HTR-8/SVneo (cell line): ENCODE measurements around the gene RAB33B.
"Not testable (repeated sequence)": the region's sequence is repeated elsewhere in the genome, so short reads cannot be mapped to it uniquely, and the experiment has no call there.

Source experiments
- DNase-seq: peaks from one replicate; pipeline ENCODE4 v3.0.0; 2011; ENCODE audit warnings: low spot score, mixed read lengths; ENCODE audit not compliant: insufficient read length
- FAIRE-seq: peaks from 2 replicates; lab custom pipeline; 2011; peaks lifted over from hg19 to GRCh38; lab: Jason Lieb, UNC

RAB33B gene

GRCh38 chr4:139454111-139455045 is at the start of gene RAB33B:
TSS of gene RAB33B (plus strand) at chr4:139454121. CDS start at chr4:139454196, 75 bp downstream.
- FAIRE-seq: no peak
- DNase-seq: peak; percentile 83

- FAIRE-seq (no peak), DNase-seq (no peak)
Observed at GRCh38 chr4:139410312-139410711, 43.6 kb upstream of the RAB33B start.

DNA sequence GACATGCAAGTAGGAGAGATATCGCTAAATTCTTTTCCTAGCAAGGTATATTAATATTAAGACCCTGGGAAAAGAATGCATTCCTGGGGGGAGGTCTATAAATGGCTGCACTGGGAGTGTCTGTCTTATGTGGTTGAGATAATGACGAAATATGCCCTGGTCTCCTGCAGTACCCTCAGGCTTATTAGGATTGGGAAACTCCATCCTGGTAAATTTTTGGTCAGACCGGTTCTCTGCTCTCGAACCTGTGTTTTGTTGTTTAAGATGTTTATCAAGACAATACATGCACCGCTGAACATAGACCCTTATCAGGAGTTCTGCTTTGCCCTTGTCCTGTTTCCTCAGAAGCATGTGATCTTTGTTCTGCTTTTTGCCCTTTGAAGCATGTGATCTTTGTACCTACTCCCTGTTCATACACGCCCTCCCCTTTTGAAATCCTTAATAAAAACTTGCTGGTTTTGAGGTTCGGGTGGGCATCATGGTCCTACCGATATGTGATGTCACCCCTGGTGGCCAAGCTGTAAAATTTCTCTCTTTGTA is 39.2 kb upstream of the RAB33B start:
- not testable (repeated sequence) for DNase-seq, FAIRE-seq

- DNase-seq (peak; percentile 37), FAIRE-seq (no peak)
Observed at GRCh38 chr4:139416073-139416673, 37.7 kb upstream of the RAB33B start.

DNA sequence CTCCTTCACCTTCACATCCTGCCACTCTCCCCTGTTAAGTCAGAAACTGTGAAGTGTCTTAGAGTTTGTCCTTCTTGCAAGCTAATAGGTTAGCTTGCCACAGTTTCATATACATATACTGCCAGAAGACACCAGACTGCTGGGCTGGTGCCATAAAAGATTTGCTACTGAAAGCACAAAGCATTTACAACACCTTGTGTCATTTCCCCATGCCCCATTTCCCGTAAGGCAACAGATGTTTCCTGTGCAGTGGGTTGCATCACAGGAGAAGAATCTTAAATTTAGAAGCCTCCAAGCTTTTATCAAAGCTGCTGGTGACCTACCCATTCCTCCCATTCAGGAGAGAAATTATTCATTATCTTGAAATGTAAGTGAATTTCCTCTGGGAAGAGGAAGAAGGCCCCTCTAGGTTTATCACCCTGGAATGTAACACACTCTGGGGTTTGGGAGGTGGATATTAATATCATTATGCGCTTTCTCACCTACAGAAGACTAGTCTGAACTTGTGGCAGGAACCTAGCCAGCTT is 34.5 kb upstream of the RAB33B start:
- DNase-seq (no peak), FAIRE-seq (no peak)

DNA sequence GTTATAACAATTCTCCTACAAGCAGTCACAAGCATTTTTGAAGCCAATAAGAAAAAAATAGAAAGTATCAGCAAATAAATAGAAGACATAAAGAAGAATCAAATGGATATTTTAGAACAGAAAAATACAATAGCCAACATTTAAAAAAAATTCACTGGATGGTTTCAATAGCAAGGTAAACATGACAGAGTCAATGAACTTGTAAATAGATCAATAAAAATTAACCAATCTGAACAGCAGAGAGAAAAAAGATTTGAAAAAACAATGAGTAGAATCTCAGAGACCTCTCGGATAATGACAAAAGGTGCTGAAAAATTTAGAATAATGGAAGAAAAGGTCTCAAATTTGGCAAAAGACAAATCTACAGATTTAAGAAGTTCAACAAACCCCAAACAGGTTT is 33.3 kb upstream of the RAB33B start:
- DNase-seq: no peak
- FAIRE-seq: no peak

- FAIRE-seq: no peak
- DNase-seq: no peak
Observed at GRCh38 chr4:139436122-139436521, 17.8 kb upstream of the RAB33B start.

DNA sequence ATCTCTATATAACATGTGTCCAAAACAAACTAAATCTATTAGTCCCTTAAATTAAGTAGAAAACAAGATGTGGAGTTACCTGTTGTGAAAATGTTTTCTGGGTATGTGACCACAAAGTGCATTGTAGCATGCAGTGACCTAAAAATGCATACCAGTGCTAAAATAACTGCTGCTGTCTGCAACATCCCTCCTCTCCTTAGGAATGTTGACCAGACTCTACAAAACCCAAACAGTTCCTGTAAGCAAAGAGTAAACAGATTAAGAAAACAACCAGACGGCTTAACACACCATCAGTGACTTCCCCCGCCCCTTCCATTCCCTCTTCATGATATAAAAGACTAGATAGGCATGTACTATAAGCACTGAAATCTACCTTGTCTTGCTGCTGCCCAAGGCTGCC is 15.8 kb upstream of the RAB33B start:
- FAIRE-seq: no peak
- no peak for DNase-seq

DNA sequence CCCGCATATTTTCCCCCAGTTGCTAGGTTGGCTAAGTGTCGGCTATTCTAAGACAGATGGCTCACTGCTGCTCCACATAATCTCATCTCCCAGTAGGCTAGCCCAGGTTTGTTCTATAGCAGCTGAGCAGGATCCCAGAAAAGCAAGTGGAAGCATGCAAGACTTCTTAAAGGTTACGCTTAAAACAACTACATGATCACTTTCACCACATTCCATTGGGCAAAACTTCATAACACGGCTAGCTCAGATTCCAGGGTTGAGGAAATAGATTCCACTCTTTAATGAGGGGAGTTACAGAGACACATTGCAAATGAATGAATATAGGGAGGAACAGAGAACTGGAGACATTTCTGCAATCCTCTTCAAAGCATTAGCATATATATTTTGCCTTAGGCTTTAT is 12.9 kb upstream of the RAB33B start:
- DNase-seq (no peak), FAIRE-seq (no peak)

DNA sequence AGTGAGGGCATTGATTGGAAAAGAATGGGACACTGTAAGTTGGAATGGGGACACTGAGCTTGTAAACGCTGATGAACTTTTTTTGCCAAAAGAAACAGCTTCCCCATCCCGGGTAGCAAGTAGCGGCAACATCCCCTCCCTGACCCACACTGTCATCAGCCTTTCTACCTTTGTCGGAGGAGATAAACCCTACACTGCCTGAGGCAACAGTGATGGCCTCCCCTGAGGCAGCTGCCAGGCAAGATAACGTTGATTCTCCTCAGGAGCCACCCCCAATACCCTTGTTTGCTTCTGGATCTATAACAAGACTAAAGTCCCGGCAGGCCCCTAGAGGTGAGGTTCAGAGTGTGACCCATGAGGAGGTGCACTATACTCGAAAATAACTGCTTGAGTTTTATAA is 10.3 kb upstream of the RAB33B start:
- no peak for FAIRE-seq
- DNase-seq: no peak

GRCh38 chr4:139444881-139445280 is 9.0 kb upstream of the RAB33B start:
- DNase-seq, FAIRE-seq: not testable (repeated sequence)

GRCh38 chr4:139447078-139447477 is 6.8 kb upstream of the RAB33B start:
- DNase-seq, FAIRE-seq: not testable (repeated sequence)

DNA sequence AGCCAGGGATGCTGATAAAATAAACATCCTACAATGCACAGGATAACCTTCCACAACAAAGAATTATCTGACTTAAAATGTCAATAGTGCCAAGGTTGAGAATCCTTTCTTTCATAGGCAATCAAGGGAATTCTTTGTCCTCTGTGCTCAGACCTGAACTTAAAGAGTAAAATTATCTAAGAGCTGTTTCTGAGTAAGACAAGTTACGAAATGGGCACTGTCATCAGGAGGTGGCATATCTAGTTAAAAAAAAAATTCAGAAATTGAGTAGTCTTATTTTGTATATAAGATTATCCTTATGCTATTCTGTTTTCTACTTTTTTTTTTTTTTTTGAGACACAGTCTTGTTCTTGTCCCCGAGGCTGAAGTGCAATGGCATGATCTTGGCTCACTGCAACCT is 3.3 kb upstream of the RAB33B start:
- DNase-seq (no peak), FAIRE-seq (no peak)

- FAIRE-seq (no peak), DNase-seq (no peak)
Observed at GRCh38 chr4:139451997-139452396, 1.9 kb upstream of the RAB33B start.

DNA sequence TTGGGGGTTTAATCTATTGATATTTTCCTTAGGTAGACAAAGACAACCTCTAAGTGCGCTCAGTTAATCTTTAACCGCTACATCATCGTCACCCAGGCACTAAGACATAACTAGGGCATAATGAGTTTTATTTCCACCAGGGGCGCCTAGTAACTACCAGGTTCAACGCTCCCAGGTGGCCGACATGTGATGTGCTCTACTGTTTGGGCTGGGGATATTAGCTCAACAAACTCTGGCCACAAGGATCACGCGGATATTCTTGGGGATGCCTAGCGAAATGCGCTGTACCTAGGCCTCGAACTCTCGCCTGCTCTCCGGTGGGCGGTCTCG is 915 bp upstream of the RAB33B start:
- DNase-seq (peak; percentile 51), FAIRE-seq (no peak)

GRCh38 chr4:139453371-139454110 is 380 bp upstream of the RAB33B start:
- FAIRE-seq: peak; percentile 54
- DNase-seq: peak; percentile 95

GRCh38 chr4:139455126-139455538 is 1.2 kb downstream of the RAB33B start:
- FAIRE-seq: no peak
- no peak for DNase-seq

DNA sequence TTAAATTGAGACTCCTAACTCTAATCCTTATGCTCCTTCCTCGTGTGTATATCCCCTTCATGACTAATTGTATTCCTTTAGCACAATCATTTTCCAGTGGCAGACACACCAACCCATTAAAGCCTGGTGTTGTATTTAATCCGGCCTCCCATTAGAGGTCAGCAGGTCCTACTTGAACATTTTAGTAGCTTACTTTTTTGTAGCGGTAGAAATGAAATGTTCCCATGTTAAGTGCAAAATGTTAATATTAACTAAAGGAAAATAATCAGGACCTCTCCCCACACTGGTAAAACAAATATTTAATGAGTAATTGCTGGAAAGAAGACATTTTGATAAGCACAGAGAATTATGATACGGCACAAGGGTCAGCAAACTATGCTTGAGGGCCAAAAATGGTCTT is 3.4 kb downstream of the RAB33B start:
- DNase-seq: no peak
- FAIRE-seq: no peak

DNA sequence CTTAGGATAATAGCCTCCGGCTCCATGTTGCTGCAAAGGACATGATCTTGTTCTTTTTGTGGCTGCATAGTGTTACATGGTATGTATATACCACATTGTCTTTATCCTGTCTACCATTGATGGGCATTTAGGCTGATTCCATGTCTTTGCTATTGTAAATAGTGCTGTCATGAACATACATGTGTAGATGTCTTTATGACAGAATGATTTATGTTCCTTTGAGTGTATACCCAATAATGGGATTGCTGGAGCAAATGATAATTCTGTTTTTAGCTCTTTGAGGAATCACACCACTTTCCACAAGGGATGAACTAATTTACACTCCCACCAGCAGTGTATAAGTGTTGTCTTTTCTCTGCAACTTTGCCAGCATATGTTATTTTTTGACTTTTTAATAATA is 4.6 kb downstream of the RAB33B start:
- FAIRE-seq (no peak), DNase-seq (no peak)

- FAIRE-seq: no peak
- DNase-seq: no peak
Observed at GRCh38 chr4:139458999-139459398, 5.1 kb downstream of the RAB33B start.
